LNCaP clone FGC (cell line): ENCODE data around the gene NAV3.

Experiments used
- DNase-seq: peaks from one replicate; pipeline ENCODE4 v3.0.0-alpha.2; 2011; ENCODE audit warnings: low read depth
- H3K4me3 ChIP-seq: 2 replicates; pipeline ENCODE4 v1.5.1; 2011; ENCODE audit warnings: mild to moderate bottlenecking, low read depth, low read length, control low read depth
- CTCF ChIP-seq: IDR thresholded peaks from 2 replicates; pipeline ENCODE4 v1.5.1; 2012; ENCODE audit warnings: mild to moderate bottlenecking; ENCODE audit not compliant: control insufficient read depth, insufficient read depth; ENCODE audit errors: extremely low read depth

Gene NAV3

DNA sequence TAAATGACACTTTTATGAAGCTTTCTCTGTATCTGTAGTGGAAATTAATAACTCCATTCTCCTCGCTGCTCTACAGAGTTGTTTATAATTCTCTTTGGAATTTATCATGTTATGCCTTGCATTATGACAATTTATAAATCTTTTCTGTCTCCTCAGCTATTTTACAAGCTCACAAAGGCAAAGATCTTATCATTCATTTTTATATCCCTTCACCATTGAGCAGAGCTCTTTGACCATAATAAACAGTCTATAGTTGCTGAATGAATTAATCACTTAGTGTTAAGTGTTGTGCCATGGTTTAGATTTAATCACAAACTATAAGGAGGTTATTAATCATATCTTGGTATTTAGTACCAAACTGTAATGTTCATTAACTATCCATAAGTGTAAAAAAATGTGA, 126.4 kb downstream of the NAV3 start:
- no peak for TF ChIP-seq CTCF
- DNase-seq, result no peak
- no peak overlapping the region for H3K4me3 ChIP-seq

- no peak for TF ChIP-seq CTCF
- DNase-seq, result no peak
- no peak overlapping the region for H3K4me3 ChIP-seq
Measured at GRCh38 chr12:77963576-77964178, 133.0 kb downstream of the NAV3 start.

GRCh38 chr12:77965790-77966189, 135.1 kb downstream of the NAV3 start:
- no peak for DNase-seq
- H3K4me3 ChIP-seq, result no peak overlapping the region
- no peak for TF ChIP-seq CTCF

DNA sequence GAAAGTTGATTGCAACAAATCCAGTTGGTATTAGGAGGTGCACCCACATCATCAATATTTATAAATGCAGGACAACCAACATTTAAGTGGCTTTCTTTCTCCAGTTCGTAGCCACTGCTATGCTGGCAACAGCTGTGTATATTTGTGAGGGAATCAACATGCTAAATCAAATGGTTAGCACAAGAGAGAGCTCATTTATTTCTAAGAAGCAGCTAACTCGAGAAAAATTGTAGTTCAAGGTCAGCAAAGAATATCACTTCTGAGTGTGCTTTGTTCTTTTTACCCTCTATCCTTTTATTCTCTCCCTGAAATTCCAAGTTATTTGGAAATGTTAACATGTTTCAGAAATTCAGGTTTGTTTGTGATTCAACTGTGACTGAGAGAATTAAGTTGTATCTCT, 137.3 kb downstream of the NAV3 start:
- DNase-seq, result no peak
- no peak for TF ChIP-seq CTCF
- H3K4me3 ChIP-seq, result no peak overlapping the region

DNA sequence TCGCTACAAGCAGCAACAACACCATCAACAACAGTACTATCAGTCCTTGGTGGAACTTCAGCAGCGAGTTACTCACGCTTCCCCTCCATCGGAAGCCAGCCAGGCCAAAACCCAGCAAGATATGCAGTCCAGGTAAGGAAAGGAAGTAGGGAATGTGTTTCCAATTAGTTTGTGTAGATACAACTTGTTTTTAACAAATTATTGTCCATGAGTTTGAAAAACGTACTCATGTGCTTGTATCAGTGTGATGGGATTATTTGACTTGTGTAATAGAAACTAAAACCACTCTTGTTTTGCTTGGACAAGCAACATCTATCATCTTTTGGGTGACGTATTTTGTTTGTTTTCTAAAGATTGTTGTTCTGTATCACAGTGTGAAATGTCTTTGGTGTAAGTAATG, 137.9 kb downstream of the NAV3 start:
- no peak overlapping the region for H3K4me3 ChIP-seq
- no peak for TF ChIP-seq CTCF
- no peak for DNase-seq

DNA sequence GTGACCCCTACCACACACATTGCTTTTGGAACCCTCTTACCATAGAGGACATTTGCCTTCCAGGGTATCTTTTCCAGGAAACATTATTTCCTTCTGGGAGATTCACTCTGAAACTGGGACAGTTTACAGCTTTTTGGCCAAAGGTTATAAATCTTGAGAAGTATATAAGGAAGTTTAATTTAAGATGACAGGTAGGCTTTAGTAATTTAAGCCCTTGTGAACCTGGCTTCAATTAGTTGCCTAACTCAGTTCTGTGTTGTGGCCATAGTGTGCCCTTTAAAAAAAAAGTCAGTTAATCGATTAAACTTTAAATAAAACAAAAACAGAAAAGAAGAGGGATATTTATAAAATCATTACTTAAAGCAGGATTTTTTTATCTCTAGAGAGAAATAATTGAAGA, 142.9 kb downstream of the NAV3 start:
- TF ChIP-seq CTCF, result no peak
- no peak overlapping the region for H3K4me3 ChIP-seq
- DNase-seq, result no peak

DNA sequence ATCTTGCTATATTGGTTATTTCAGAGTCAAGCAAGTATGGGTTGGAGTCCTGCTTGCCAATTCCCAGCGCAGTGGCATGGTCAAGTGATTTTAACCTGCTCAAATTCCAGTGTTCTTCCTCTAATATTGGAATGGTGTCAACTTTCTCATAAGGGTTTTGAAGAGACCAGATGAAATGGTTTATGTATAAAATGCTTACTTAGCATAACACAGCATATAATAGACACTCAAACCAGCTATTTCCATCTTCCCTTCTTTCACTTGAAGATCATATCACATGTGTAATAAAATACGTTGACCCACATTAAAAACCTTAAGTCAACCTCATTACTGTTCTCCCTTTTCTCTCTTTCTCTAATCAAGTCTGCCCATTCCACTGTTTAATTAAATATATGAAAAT, 144.0 kb downstream of the NAV3 start:
- no peak for DNase-seq
- TF ChIP-seq CTCF, result no peak

More for the DNA sequence above, 144.0 kb downstream of the NAV3 start:
- H3K4me3 ChIP-seq, result no peak overlapping the region
